K562 (cell line): Measurements from ENCODE around the gene SNX10. TPM values are rescaled to one million over a fixed set of nuclear protein-coding genes. Genes with fewer than 3 reads are reported as not detected.

Source experiments
- ATAC-seq: fragments of 200-7000 bp; cut with Tn5 transposase; 3 replicates; pipeline ENCODE4 v1.9.1; 2020; ENCODE audit warnings: moderate library complexity
- BruUV-seq: library from RNA; stranded (reverse); fragments of 400-500 nt; replicated peaks from 2 replicates; lab custom pipeline; 2021; lab: Mats Ljungman, UMichigan
- CTCF ChIA-PET: fragments of 300-600 bp; formaldehyde crosslinking; extraction: SDS; loops from one replicate; lab custom pipeline; 2021; ENCODE audit warnings: low intra/inter-chr PET ratio; lab: Yijun Ruan, JAX
- POLR2A ChIA-PET: fragments of 300-600, 350-650 bp; sonication (Branson Sonifier 250); formaldehyde crosslinking; extraction: SDS; loops from one replicate; lab custom pipeline; 2021; ENCODE audit warnings: antibody characterized with exemption, inconsistent platforms; lab: Yijun Ruan, JAX
- DNase-seq, 4 experiments: peaks; one replicate each; pipeline versions ENCODE4 v3.0.0 to v3.0.0-alpha.2; 2011 to 2018; ENCODE audit warnings: low spot score in 3 of 4, mixed read lengths in 3 of 4; ENCODE audit errors: extremely low read depth in 1 of 4
- FAIRE-seq: peaks from 2 replicates; lab custom pipeline; 2011; peaks lifted over from hg19 to GRCh38; lab: Jason Lieb, UNC
- H2AFZ ChIP-seq: 2 replicates; pipeline ENCODE4 v1.6.0; 2011; ENCODE audit warnings: low read depth, low read length, control low read depth, inconsistent platforms
- H3K27ac ChIP-seq: fragments of 200-600 bp; 3 replicates; pipeline ENCODE4 v1.8.0; 2011; ENCODE audit warnings: low read depth, mild to moderate bottlenecking, control low read depth, inconsistent platforms, low read length, moderate library complexity, mixed read lengths; ENCODE audit errors: extremely low read depth
- H3K27me3 ChIP-seq, 2 experiments: fragments of 300-600 bp in 1 of 2; 2 replicates in 1 of 2; 3 replicates in 1 of 2; pipeline versions ENCODE4 v1.6.0 to v1.8.0; 2011; ENCODE audit warnings: inconsistent platforms in 2 of 2, low read length in 2 of 2, mild to moderate bottlenecking in 1 of 2, mixed read lengths in 1 of 2, moderate library complexity in 1 of 2; ENCODE audit not compliant: control insufficient read depth in 2 of 2, insufficient read depth in 2 of 2
- H3K36me3 ChIP-seq: fragments of 300-600 bp; 3 replicates; pipeline ENCODE4 v1.8.0; 2011; ENCODE audit warnings: mild to moderate bottlenecking, low read length, inconsistent platforms; ENCODE audit not compliant: control insufficient read depth, insufficient read depth
- H3K4me1 ChIP-seq, 2 experiments: fragments of 200-600 bp in 1 of 2; replicated peaks in 1 of 2; 2 replicates in 1 of 2; 3 replicates in 1 of 2; pipeline versions ENCODE4 v1.5.1 to v1.8.0; 2011; ENCODE audit warnings: inconsistent platforms in 2 of 2, low read length in 2 of 2, mild to moderate bottlenecking in 1 of 2, mixed read lengths in 1 of 2, moderate library complexity in 1 of 2; ENCODE audit not compliant: control insufficient read depth in 2 of 2, insufficient read depth in 2 of 2
- H3K4me2 ChIP-seq: 2 replicates; pipeline ENCODE4 v1.6.1; 2011; ENCODE audit warnings: low read length, control low read depth, inconsistent platforms, mixed read lengths; ENCODE audit not compliant: insufficient read depth
- H3K4me3 ChIP-seq: fragments of 200-600 bp; sonication (generic), shearing (Covaris generic); 2 replicates; pipeline ENCODE4 v1.5.1; 2016; ENCODE audit warnings: control low read depth, inconsistent platforms
- H3K79me2 ChIP-seq: fragments of 200-600 bp; 3 replicates; pipeline ENCODE4 v1.8.0; 2011; ENCODE audit warnings: low read length, inconsistent platforms; ENCODE audit not compliant: control insufficient read depth, insufficient read depth
- H3K9ac ChIP-seq, 2 experiments: 2 replicates each; pipeline versions ENCODE4 v1.6.0 to v1.6.1; 2011; ENCODE audit warnings: low read depth in 2 of 2, low read length in 2 of 2, control low read depth in 1 of 2, inconsistent platforms in 1 of 2, mild to moderate bottlenecking in 1 of 2, mixed read lengths in 1 of 2; ENCODE audit not compliant: insufficient read depth in 1 of 2
- H3K9me1 ChIP-seq: one replicate; pipeline ENCODE4 v1.6.0; 2011; ENCODE audit warnings: inconsistent platforms, mild to moderate bottlenecking, low read length, moderate library complexity; ENCODE audit not compliant: control insufficient read depth, insufficient read depth
- H3K9me3 ChIP-seq: replicated peaks from 2 replicates; pipeline ENCODE4 v1.5.1; 2011; ENCODE audit warnings: low read depth, low read length, inconsistent platforms; ENCODE audit not compliant: control insufficient read depth, insufficient read depth
- H4K20me1 ChIP-seq: replicated peaks from 2 replicates; pipeline ENCODE4 v1.6.1; 2011; ENCODE audit warnings: low read length, inconsistent platforms, mixed read lengths; ENCODE audit not compliant: control insufficient read depth, insufficient read depth
- MAFK ChIP-seq: IDR thresholded peaks from 2 replicates; pipeline ENCODE4 v1.6.1; 2011; ENCODE audit warnings: low read length, improper control_type of control experiment
- NR2C2 ChIP-seq, 2 experiments: fragments of 200-800 bp in 1 of 2; sonication (Bioruptor generic) in 1 of 2; sonication (generic) in 1 of 2; formaldehyde crosslinking in 1 of 2; IDR thresholded peaks; 2 replicates each; pipeline versions ENCODE4 v1.6.1 to v1.8.0; 2016 to 2022; ENCODE audit warnings: mild to moderate bottlenecking in 1 of 2, missing compliant biosample characterization in 1 of 2, missing genetic modification characterization in 1 of 2, missing genetic modification reagents in 1 of 2
- SRSF9 ChIP-seq: fragments of 200-400 bp; formaldehyde crosslinking; IDR thresholded peaks from 2 replicates; pipeline ENCODE4 v1.6.1; 2017; ENCODE audit warnings: low read depth, low read length, borderline replicate concordance
- YY1 ChIP-seq, 3 experiments: IDR thresholded peaks; 2 replicates each; pipeline ENCODE4 v1.6.1; 2011; ENCODE audit warnings: low read length in 2 of 3, mild to moderate bottlenecking in 2 of 3, moderate library complexity in 2 of 3, borderline replicate concordance in 1 of 3, control low read depth in 1 of 3, low read depth in 1 of 3; ENCODE audit not compliant: insufficient read depth in 3 of 3, insufficient replicate concordance in 2 of 3, control insufficient read depth in 1 of 3, insufficient read length in 1 of 3; ENCODE audit errors: extremely low read depth in 1 of 3
- ZNF184 ChIP-seq: sonication (generic); formaldehyde crosslinking; IDR thresholded peaks from 2 replicates; pipeline ENCODE4 v1.5.0; 2020; ENCODE audit warnings: missing genetic modification reagents
- WGBS: fragments of 100-300 bp; shearing (Covaris generic); methylation state at CpG from one replicate; pipeline ENCODE4 v1.1.6; 2016; ENCODE audit warnings: low coverage, mixed read lengths; ENCODE audit not compliant: insufficient coverage; ENCODE audit errors: missing lambda C conversion rate; 5-methylcytosine and 5-hydroxymethylcytosine counted together
- in situ Hi-C: fragments of 300-500 bp; cut with MboI; formaldehyde crosslinking; loops from 4 replicates; pipeline ENCODE4 v1.15.0; 2018; ENCODE audit warnings: inconsistent platforms, mixed read lengths
- intact Hi-C: fragments of 100-400 bp; cut with micrococcal nuclease; formaldehyde crosslinking; loops from 2 replicates; pipeline ENCODE4 v1.14.2; 2022
- polyA plus RNA-seq, 8 experiments: library from polyadenylated mRNA; depleted of rRNA in 4 of 8; stranded (reverse) in 5 of 8; unstranded in 3 of 8; fragments of >200 nt; fragmentation: Nextera tagmentation in 2 of 8; fragmentation: Illumina TruSeq in 1 of 8; extraction: Ambion mirVana in 2 of 8; extraction: Trizol in 1 of 8; gene quantifications; 2 replicates each; pipeline versions ENCODE4 v1.2.1 to v1.2.3, GENCODE V29; 2011 to 2014; ENCODE audit warnings: inconsistent platforms in 1 of 8, missing spikeins in 1 of 8
- total RNA-seq, 7 experiments: library from RNA; depleted of rRNA in 6 of 7; stranded (reverse); fragments of >200 nt in 6 of 7; fragmentation: Illumina TruSeq in 2 of 7; extraction: Trizol in 2 of 7; gene quantifications; 2 replicates each; pipeline versions ENCODE4 v1.2.1 to v1.2.3, GENCODE V29; 2011 to 2021; ENCODE audit warnings: low replicate concordance in 1 of 7
- TF ChIP-seq, protein P1 (sequence below): fragments of 200-600 bp; sonication (generic); IDR thresholded peaks from one replicate; pipeline ENCODE4 v1.6.1; 2012; ENCODE audit warnings: mild to moderate bottlenecking, low read depth, low read length, inconsistent platforms
- TF ChIP-seq, protein P2 (sequence below): fragments of 450-650 bp; formaldehyde crosslinking; IDR thresholded peaks from 2 replicates; pipeline ENCODE4 v1.4.0; 2022; ENCODE audit warnings: mild to moderate bottlenecking, moderate library complexity

Gene SNX10
- total and polyA plus RNA-seq, 9 of the 15 experiments (the other 6 are each of a cell fraction or from before 2014, with no cell fraction given), result 6.9 to 16.5 (median 11.5) TPM

GRCh38 chr7:26367219-26367711, 75.6 kb downstream of the SNX10 start:
- no peak for DNase-seq
- intact Hi-C loops, result loop anchor here (5.0 to 10.0 kb wide), 2 partner anchors 165 to 512 kb away; partner anchors contain the start of genes CBX3 and HNRNPA2B1
- no peak for TF ChIP-seq MAFK
- TF ChIP-seq, protein P1, sequence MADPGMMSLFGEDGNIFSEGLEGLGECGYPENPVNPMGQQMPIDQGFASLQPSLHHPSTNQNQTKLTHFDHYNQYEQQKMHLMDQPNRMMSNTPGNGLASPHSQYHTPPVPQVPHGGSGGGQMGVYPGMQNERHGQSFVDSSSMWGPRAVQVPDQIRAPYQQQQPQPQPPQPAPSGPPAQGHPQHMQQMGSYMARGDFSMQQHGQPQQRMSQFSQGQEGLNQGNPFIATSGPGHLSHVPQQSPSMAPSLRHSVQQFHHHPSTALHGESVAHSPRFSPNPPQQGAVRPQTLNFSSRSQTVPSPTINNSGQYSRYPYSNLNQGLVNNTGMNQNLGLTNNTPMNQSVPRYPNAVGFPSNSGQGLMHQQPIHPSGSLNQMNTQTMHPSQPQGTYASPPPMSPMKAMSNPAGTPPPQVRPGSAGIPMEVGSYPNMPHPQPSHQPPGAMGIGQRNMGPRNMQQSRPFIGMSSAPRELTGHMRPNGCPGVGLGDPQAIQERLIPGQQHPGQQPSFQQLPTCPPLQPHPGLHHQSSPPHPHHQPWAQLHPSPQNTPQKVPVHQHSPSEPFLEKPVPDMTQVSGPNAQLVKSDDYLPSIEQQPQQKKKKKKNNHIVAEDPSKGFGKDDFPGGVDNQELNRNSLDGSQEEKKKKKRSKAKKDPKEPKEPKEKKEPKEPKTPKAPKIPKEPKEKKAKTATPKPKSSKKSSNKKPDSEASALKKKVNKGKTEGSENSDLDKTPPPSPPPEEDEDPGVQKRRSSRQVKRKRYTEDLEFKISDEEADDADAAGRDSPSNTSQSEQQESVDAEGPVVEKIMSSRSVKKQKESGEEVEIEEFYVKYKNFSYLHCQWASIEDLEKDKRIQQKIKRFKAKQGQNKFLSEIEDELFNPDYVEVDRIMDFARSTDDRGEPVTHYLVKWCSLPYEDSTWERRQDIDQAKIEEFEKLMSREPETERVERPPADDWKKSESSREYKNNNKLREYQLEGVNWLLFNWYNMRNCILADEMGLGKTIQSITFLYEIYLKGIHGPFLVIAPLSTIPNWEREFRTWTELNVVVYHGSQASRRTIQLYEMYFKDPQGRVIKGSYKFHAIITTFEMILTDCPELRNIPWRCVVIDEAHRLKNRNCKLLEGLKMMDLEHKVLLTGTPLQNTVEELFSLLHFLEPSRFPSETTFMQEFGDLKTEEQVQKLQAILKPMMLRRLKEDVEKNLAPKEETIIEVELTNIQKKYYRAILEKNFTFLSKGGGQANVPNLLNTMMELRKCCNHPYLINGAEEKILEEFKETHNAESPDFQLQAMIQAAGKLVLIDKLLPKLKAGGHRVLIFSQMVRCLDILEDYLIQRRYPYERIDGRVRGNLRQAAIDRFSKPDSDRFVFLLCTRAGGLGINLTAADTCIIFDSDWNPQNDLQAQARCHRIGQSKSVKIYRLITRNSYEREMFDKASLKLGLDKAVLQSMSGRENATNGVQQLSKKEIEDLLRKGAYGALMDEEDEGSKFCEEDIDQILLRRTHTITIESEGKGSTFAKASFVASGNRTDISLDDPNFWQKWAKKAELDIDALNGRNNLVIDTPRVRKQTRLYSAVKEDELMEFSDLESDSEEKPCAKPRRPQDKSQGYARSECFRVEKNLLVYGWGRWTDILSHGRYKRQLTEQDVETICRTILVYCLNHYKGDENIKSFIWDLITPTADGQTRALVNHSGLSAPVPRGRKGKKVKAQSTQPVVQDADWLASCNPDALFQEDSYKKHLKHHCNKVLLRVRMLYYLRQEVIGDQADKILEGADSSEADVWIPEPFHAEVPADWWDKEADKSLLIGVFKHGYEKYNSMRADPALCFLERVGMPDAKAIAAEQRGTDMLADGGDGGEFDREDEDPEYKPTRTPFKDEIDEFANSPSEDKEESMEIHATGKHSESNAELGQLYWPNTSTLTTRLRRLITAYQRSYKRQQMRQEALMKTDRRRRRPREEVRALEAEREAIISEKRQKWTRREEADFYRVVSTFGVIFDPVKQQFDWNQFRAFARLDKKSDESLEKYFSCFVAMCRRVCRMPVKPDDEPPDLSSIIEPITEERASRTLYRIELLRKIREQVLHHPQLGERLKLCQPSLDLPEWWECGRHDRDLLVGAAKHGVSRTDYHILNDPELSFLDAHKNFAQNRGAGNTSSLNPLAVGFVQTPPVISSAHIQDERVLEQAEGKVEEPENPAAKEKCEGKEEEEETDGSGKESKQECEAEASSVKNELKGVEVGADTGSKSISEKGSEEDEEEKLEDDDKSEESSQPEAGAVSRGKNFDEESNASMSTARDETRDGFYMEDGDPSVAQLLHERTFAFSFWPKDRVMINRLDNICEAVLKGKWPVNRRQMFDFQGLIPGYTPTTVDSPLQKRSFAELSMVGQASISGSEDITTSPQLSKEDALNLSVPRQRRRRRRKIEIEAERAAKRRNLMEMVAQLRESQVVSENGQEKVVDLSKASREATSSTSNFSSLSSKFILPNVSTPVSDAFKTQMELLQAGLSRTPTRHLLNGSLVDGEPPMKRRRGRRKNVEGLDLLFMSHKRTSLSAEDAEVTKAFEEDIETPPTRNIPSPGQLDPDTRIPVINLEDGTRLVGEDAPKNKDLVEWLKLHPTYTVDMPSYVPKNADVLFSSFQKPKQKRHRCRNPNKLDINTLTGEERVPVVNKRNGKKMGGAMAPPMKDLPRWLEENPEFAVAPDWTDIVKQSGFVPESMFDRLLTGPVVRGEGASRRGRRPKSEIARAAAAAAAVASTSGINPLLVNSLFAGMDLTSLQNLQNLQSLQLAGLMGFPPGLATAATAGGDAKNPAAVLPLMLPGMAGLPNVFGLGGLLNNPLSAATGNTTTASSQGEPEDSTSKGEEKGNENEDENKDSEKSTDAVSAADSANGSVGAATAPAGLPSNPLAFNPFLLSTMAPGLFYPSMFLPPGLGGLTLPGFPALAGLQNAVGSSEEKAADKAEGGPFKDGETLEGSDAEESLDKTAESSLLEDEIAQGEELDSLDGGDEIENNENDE, result no peak
- TF ChIP-seq SRSF9, result no peak
- TF ChIP-seq, protein P2, sequence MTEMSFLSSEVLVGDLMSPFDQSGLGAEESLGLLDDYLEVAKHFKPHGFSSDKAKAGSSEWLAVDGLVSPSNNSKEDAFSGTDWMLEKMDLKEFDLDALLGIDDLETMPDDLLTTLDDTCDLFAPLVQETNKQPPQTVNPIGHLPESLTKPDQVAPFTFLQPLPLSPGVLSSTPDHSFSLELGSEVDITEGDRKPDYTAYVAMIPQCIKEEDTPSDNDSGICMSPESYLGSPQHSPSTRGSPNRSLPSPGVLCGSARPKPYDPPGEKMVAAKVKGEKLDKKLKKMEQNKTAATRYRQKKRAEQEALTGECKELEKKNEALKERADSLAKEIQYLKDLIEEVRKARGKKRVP, result no peak
- no peak for TF ChIP-seq YY1 (IDR thresholded peaks at IDR 0.05; ENCODE audit: borderline replicate concordance in 1 of 3, control insufficient read depth in 1 of 3, extremely low read depth in 1 of 3, insufficient read depth in 3 of 3, insufficient read length in 1 of 3, insufficient replicate concordance in 2 of 3, low read depth in 1 of 3, low read length in 2 of 3)
- no peak for TF ChIP-seq ZNF184
- TF ChIP-seq NR2C2 (CRISPR knock-in tag; IDR thresholded peaks at IDR 0.05), result no peak
- TF ChIP-seq NR2C2 (tag; IDR thresholded peaks at IDR 0.05), result no peak

More at GRCh38 chr7:26367219-26367711, 75.6 kb downstream of the SNX10 start:
- Histone ChIP-seq H3K4me1 (no peaks in the 10 kb centered on the region; a peak in 1 of 5 replicates), H2AFZ (no peak overlapping the region), H3K9ac (no peak overlapping the region), H3K36me3 (peaks cover 8% of the 10 kb centered on the region; the same call in 2 of the 3 replicates), H3K4me3 (no peak overlapping the region), H3K9me3 (no peaks in the 10 kb centered on the region), H3K27ac (no peak overlapping the region), H4K20me1 (no peaks in the 10 kb centered on the region), H3K9me1 (no peaks in the 10 kb centered on the region), H3K4me2 (no peak overlapping the region), H3K79me2 (no peaks in the 10 kb centered on the region), H3K27me3 (no peaks in the 10 kb centered on the region)
- FAIRE-seq (no peak), ATAC-seq (no peak)
- CTCF ChIA-PET, result interaction anchor here (0.5 to 5.8 kb wide), 3 partner anchors 301 to 812 kb away, joined by 6 to 78 read pairs (median 27); no protein-coding TSS in a partner anchor
- in situ Hi-C loops, result loop anchor here (5.0 kb wide), 4 partner anchors 275 to 800 kb away; partner anchors contain the start of gene HOXA9
- WGBS, result 65% methylated on average over 6 of the region's 6 CpGs
- POLR2A ChIA-PET, result no interaction called here
- BruUV-seq, result no TSS peak
